Esophagus squamous epithelium (tissue), 5 donors: ENCODE results near the gene RNF6. TPM values are rescaled to one million over a fixed set of nuclear protein-coding genes. Genes with fewer than 3 reads are reported as not detected.

Source experiments
- DNase-seq: peaks from one replicate; lab custom pipeline; 2025; lab: John Stamatoyannopoulos, UW
- H3K27ac ChIP-seq, 4 donors: fragments of 200-600 bp; sonication (generic); one replicate each; pipeline ENCODE4 v1.5.1; 2016 to 2019; ENCODE audit warnings: mild to moderate bottlenecking in 1 of 4
- H3K27me3 ChIP-seq, 4 donors: fragments of 200-600 bp; sonication (generic); 1 replicate in 3 of 4; 2 replicates in 1 of 4; pipeline versions ENCODE4 v1.5.1 to v1.6.0; 2017 to 2021; ENCODE audit warnings: antibody characterized with exemption in 1 of 4
- H3K36me3 ChIP-seq, 3 donors: fragments of 200-600 bp; sonication (generic); one replicate each; pipeline ENCODE4 v1.5.1; 2016 to 2019
- H3K4me1 ChIP-seq, 3 donors: fragments of 200-600 bp; sonication (generic); one replicate each; pipeline ENCODE4 v1.5.1; 2017 to 2019
- H3K4me3 ChIP-seq, 4 donors: fragments of 200-600 bp; sonication (generic); 1 replicate in 3 of 4; 2 replicates in 1 of 4; pipeline ENCODE4 v1.5.1; 2016 to 2019; ENCODE audit warnings: mild to moderate bottlenecking in 2 of 4, moderate library complexity in 1 of 4
- H3K9me3 ChIP-seq, 3 donors: fragments of 200-600 bp; sonication (generic); one replicate each; pipeline ENCODE4 v1.5.1; 2016 to 2019
- POLR2A ChIP-seq, 4 donors: fragments of 450-650 bp; IDR thresholded peaks; one replicate each; pipeline ENCODE4 v1.6.1; 2017; ENCODE audit warnings: antibody characterized with exemption in 4 of 4, mild to moderate bottlenecking in 4 of 4, moderate library complexity in 3 of 4
- WGBS, 2 donors: methylation state at CpG; one replicate each; pipeline ENCODE4 v1.1.5; 2018; 5-methylcytosine and 5-hydroxymethylcytosine counted together
- intact Hi-C: fragments of 100-400 bp; cut with DNase I; formaldehyde crosslinking; loops from one replicate; pipeline ENCODE4 v1.15.0; 2022
- total RNA-seq, 4 donors: library from RNA; depleted of rRNA; stranded (reverse); fragments of >200 nt; gene quantifications; one replicate each; pipeline ENCODE4 v1.1.0, GENCODE V29; 2016
- TF ChIP-seq, protein P1 (sequence below), 6 experiments: fragments of 450-650 bp in 4 of 6; fragments of 200-600 bp in 2 of 6; sonication (generic) in 2 of 6; IDR thresholded peaks; one replicate each; pipeline ENCODE4 v1.5.1; 2016 to 2019; ENCODE audit warnings: antibody characterized with exemption in 6 of 6, mild to moderate bottlenecking in 4 of 6, moderate library complexity in 4 of 6
- donor health status: DM: yes; HTN: yes; CAD: no.

The RNF6 gene
- total RNA-seq, 4 donors from 2014 or later = 23.4 to 41.4 (median 29.6) TPM

- Histone ChIP-seq H3K27me3 (no peaks in the 10 kb centered on the region), H3K27ac (no peak overlapping the region), H3K36me3 (no peaks in the 10 kb centered on the region), H3K4me1 (peaks cover 6 to 41% (median 22%) of the 10 kb centered on the region in 3 donors), H3K9me3 (no peaks in the 10 kb centered on the region), H3K4me3 (no peak overlapping the region)
- TF ChIP-seq POLR2A (IDR thresholded peaks at IDR 0.05) = no peak
- TF ChIP-seq, protein P1, sequence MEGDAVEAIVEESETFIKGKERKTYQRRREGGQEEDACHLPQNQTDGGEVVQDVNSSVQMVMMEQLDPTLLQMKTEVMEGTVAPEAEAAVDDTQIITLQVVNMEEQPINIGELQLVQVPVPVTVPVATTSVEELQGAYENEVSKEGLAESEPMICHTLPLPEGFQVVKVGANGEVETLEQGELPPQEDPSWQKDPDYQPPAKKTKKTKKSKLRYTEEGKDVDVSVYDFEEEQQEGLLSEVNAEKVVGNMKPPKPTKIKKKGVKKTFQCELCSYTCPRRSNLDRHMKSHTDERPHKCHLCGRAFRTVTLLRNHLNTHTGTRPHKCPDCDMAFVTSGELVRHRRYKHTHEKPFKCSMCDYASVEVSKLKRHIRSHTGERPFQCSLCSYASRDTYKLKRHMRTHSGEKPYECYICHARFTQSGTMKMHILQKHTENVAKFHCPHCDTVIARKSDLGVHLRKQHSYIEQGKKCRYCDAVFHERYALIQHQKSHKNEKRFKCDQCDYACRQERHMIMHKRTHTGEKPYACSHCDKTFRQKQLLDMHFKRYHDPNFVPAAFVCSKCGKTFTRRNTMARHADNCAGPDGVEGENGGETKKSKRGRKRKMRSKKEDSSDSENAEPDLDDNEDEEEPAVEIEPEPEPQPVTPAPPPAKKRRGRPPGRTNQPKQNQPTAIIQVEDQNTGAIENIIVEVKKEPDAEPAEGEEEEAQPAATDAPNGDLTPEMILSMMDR (IDR thresholded peaks at IDR 0.05) = no peak
- no peak for DNase-seq
- WGBS, 2 donors = 50 to 66% methylated on average over 2 of the region's 2 CpGs
- intact Hi-C loops = no loop called here
These were observed 34.9 kb upstream of the RNF6 start for GRCh38 chr13:26257049-26257448.

DNA sequence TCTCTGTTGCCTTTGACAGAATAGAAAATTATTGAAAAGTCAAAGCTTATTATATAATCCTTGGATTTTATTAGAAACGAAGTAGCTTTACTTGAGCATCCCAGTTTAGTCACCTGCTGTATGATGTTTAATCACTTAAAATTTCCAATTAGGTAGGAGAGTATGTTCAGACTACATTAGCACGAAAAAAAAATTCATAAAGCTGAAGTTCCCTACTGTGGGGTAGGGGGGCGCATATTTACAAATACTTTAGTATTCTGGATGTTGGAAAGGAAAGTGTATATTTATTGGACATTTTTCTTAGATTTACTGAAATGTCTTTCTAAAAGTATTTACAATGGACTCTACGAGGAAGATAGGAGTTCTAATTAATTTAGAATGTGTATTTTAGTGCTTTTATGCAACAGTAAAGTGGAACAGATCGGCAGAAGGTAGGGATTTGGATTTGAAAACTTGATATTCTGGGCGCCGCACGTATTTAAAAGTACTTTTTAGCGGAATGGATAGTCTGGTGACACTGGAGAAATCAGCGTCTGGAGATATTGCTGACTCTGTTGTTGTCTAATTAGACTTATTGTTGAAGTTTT lies 33.7 kb upstream of the RNF6 start:
- DNase-seq = no peak
- Histone ChIP-seq H3K9me3 (no peaks in the 10 kb centered on the region), H3K36me3 (no peaks in the 10 kb centered on the region), H3K27me3 (no peaks in the 10 kb centered on the region), H3K27ac (peak overlapping the region in 1 of 4 donors; percentile 96), H3K4me1 (peaks cover 6 to 35% (median 22%) of the 10 kb centered on the region in 3 donors), H3K4me3 (peak overlapping the region in 3 of 4 donors; percentile 81 to 98 (median 92))
- WGBS, 2 donors = 54 to 61% methylated on average over 10 of the region's 10 CpGs
- intact Hi-C loops = no loop called here
- TF ChIP-seq, protein P1 (IDR thresholded peaks at IDR 0.05) = no peak
- TF ChIP-seq POLR2A (IDR thresholded peaks at IDR 0.05) = no peak

- H3K27me3 ChIP-seq = no peaks in the 10 kb centered on the region
- peak overlapping the region; percentile 89 to 96 (median 94) for H3K27ac ChIP-seq
- no peak for DNase-seq
- H3K9me3 ChIP-seq = no peaks in the 10 kb centered on the region
- peaks cover 6 to 31% (median 22%) of the 10 kb centered on the region in 3 donors for H3K4me1 ChIP-seq
- H3K36me3 ChIP-seq = no peaks in the 10 kb centered on the region
- intact Hi-C loops = no loop called here
- H3K4me3 ChIP-seq = peak overlapping the region; percentile 81 to 98 (median 92)
- TF ChIP-seq POLR2A (IDR thresholded peaks at IDR 0.05) = no peak
- TF ChIP-seq, protein P1 (IDR thresholded peaks at IDR 0.05) = no peak
- WGBS, 2 donors = 0 to 1% methylated on average over 7 of the region's 7 CpGs
These were observed 33.0 kb upstream of the RNF6 start for GRCh38 chr13:26255115-26255514.

GRCh38 chr13:26254583-26255111 lies 32.5 kb upstream of the RNF6 start:
- intact Hi-C loops = no loop called here
- peak overlapping the region; percentile 89 to 96 (median 94) for H3K27ac ChIP-seq
- H3K27me3 ChIP-seq = no peaks in the 10 kb centered on the region

More at GRCh38 chr13:26254583-26255111, 32.5 kb upstream of the RNF6 start:
- Histone ChIP-seq H3K9me3 (no peaks in the 10 kb centered on the region), H3K36me3 (no peaks in the 10 kb centered on the region), H3K4me1 (peaks cover 6 to 31% (median 22%) of the 10 kb centered on the region in 3 donors), H3K4me3 (peak overlapping the region; percentile 81 to 98 (median 92))
- TF ChIP-seq, protein P1 (IDR thresholded peaks at IDR 0.05) = no peak
- TF ChIP-seq POLR2A (IDR thresholded peaks at IDR 0.05) = no peak
- peak; percentile 18 for DNase-seq
- 0 to 1% methylated on average over 10 to 15 of the region's 35 CpGs for WGBS, 2 donors
